ENCODE data around the gene NXF1. TPM values are rescaled to one million over a fixed set of nuclear protein-coding genes. Genes with fewer than 3 reads are reported as not detected.
"Not testable (repeated sequence)": the region's sequence is repeated elsewhere in the genome, so short reads cannot be mapped to it uniquely, and the experiment has no call there.

The NXF1 gene
- total RNA-seq, 5 donors from 2014 or later (not counting 1 experiment from before 2014, with no cell fraction given), result 160 to 321 (median 169) TPM

DNA sequence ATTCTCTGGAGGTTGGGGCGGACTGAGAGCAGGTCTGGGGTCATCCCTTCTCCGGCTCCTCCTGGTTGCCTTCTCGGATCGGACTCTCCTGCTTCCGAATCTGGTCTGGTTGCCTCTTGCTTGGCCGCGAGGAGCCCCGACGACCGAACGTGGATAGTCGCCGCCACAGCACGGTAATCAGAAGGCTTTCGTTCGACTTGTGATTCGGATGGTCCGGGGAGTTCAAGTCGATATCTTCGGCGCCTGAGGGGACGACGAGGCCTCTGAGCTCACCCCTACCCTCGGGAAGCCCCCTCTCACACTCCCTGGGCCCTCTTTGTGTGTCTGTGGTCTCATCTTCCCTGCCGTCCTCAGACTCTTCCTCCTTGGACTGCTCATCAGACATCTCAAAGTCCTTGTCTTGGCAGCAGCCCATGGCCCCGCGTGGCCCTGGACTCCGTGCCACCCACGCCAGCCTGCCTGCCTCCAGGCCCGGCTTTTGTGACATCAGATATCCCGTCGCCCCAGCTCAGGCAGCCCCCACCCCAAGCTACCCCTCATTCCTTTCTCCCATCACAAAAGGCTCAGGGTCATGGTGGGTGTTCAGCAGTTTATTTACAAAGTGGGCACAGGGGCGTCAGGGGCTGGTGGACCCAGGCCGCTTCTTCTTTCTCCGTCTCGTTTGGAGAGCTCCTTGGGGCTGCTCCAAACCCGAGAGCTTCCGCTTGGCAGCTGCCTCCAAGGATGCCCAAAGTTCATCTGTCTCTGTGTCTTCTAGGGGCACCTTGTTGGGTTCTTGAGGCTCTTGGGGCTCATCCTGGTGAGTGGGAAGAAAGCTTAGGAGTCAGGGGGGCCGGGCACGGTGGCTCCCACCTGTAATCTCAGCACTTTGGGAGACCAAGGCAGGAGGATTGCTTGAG is 27.3 kb upstream of the NXF1 start, which contains the start of gene TEX54:
TEX54 (minus strand) TSS at position 506 of the 899 bp plus-strand sequence.
- peaks cover 45 to 50% (median 46%) of the 10 kb centered on the region in 3 donors for H3K4me1 Mint-ChIP-seq

DNA sequence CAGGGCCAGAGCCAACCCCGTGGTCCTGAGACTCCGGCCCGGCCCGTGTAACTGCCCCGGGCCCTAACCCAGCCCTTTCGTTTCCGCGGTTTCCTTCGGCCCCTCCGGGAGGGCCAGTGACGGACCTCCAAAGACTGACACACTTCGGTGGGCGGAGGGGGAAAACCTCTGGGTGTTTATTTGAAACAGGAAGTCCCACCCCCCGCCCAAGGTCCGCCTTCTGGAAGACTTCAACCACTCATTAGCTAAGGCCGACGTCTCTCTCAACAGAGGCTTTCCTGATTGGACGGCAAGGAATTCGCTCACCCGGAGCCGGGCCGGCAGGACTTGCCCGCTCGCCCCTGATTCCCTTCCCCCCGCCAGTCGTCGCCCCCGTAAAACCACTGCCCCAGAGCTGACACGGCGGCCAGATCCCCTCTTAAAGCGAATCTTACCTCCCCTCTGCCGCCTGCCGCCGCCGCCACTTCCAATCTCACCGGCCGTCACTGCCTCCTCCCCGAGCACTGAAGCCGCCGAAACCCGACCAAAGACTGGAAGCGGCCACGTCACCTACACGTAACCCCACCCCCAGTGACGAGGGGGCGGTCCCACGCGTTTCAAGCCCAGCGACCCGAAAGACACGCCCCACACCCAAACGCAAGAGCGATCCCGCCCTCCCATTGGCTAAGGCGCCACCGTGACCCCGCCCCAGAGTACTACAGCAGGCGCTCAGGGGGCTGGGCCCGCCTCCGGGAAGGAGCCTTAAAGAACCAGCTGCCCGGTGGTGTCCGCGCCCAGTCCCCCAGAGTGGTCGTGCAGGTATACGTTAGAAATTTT is 26.5 kb upstream of the NXF1 start, which contains the start of gene STX5:
STX5 (minus strand) TSS at position 532 of the 816 bp plus-strand sequence. CDS start 808 bp downstream, outside the sequence.
- DNase-seq (peak; percentile 97 to 100 (median 100)), ATAC-seq (replicated peaks in 1 of 4) (peak; percentile 89 to 97 (median 94))
- Histone ChIP-seq H3K27me3 (replicated peaks in 1 of 2; ENCODE audit: control insufficient read depth in 2 of 2, extremely low read depth in 1 of 2, insufficient read depth in 2 of 2, low read length in 1 of 2) (no peaks in the 10 kb centered on the region), H3K4me1 (ENCODE audit: control insufficient read depth in 1 of 2, extremely low read depth in 1 of 2, insufficient read depth in 2 of 2, low read length in 2 of 2) (peaks cover 13 to 42% of the 10 kb centered on the region in 2 experiments), H3K9me3 (no peaks in the 10 kb centered on the region), H3K4me3 (ENCODE audit: control insufficient read depth in 1 of 2, extremely low read depth in 1 of 2, low read length in 1 of 2) (peak within 1 kb of the TSS; percentile 96 to 97), H3K27ac (ENCODE audit: low read length) (peak within 1 kb of the TSS; percentile 95), H3K36me3 (ENCODE audit: control insufficient read depth in 2 of 2, extremely low read depth in 1 of 2, insufficient read depth in 1 of 2, low read length in 1 of 2) (peaks cover 7 to 51% of the 10 kb centered on the region in 2 donors)
- peak within 1 kb of the TSS; percentile 94 to 99 (median 97) for H3K4me3 Mint-ChIP-seq
- no peaks in the 10 kb centered on the region for H3K27me3 Mint-ChIP-seq
- ChIA-PET POLR2A (interaction anchor here (0.6 to 2.1 kb wide), 16 partner anchors 9 to 1054 kb away, joined by 3 to 19 read pairs (median 6); partner anchors contain the start of genes HNRNPUL2 (in 1 of the 2), SLC3A2 (in 1 of the 2), TMEM179B (in 1 of the 2) and ZBTB3 (in 1 of the 2)), CTCF (interaction anchor here in 1 of 2 donors (0.6 to 1.4 kb wide), 6 partner anchors 25 to 105 kb away, joined by 3 to 6 read pairs (median 4); partner anchors contain the start of genes HNRNPUL2, SLC3A2 and ZBTB3)
- 0% methylated on average over 55 of the region's 65 CpGs for WGBS (ENCODE audit: insufficient coverage)
- no peaks in the 10 kb centered on the region for H3K9me3 Mint-ChIP-seq
- peaks cover 41 to 52% (median 48%) of the 10 kb centered on the region in 3 donors for H3K4me1 Mint-ChIP-seq
- H3K36me3 Mint-ChIP-seq, result peaks cover 33% of the 10 kb centered on the region
- H3K27ac Mint-ChIP-seq, result peak within 1 kb of the TSS; percentile 98 to 99

More for the DNA sequence above, 27.3 kb upstream of the NXF1 start, which contains the start of gene TEX54:
- peak within 1 kb of the TSS; percentile 98 to 99 for H3K27ac Mint-ChIP-seq
- peak within 1 kb of the TSS; percentile 94 to 99 (median 97) for H3K4me3 Mint-ChIP-seq
- ChIA-PET POLR2A (interaction anchor here (0.5 to 2.1 kb wide), 13 partner anchors 8 to 1053 kb away, joined by 3 to 19 read pairs (median 6); no protein-coding TSS in a partner anchor), CTCF (interaction anchor here (0.6 to 1.4 kb wide), 3 partner anchors 33 to 105 kb away, joined by 3 to 6 read pairs (median 5); partner anchors contain the start of genes HNRNPUL2 (in 1 of the 2) and SLC3A2 (in 1 of the 2))
- no peaks in the 10 kb centered on the region for H3K9me3 Mint-ChIP-seq
- Histone ChIP-seq H3K27me3 (replicated peaks in 1 of 2; ENCODE audit: control insufficient read depth in 2 of 2, extremely low read depth in 1 of 2, insufficient read depth in 2 of 2, low read length in 1 of 2) (no peaks in the 10 kb centered on the region), H3K9me3 (no peaks in the 10 kb centered on the region), H3K4me1 (ENCODE audit: control insufficient read depth in 1 of 2, extremely low read depth in 1 of 2, insufficient read depth in 2 of 2, low read length in 2 of 2) (peaks cover 13 to 44% of the 10 kb centered on the region in 2 experiments), H3K27ac (ENCODE audit: low read length) (peak within 1 kb of the TSS; percentile 95), H3K4me3 (ENCODE audit: control insufficient read depth in 1 of 2, extremely low read depth in 1 of 2, low read length in 1 of 2) (peak within 1 kb of the TSS; percentile 96 to 97), H3K36me3 (ENCODE audit: control insufficient read depth in 2 of 2, extremely low read depth in 1 of 2, insufficient read depth in 1 of 2, low read length in 1 of 2) (peaks cover 7 to 48% of the 10 kb centered on the region in 2 donors)
- H3K27me3 Mint-ChIP-seq, result no peaks in the 10 kb centered on the region
- peaks cover 28% of the 10 kb centered on the region for H3K36me3 Mint-ChIP-seq
- DNase-seq (peak in 1 of 35 experiments; percentile 4), ATAC-seq (replicated peaks in 1 of 4) (peak in 2 of 4 experiments; percentile 1 to 2)
- 9% methylated on average over 29 of the region's 40 CpGs for WGBS (ENCODE audit: insufficient coverage)

DNA sequence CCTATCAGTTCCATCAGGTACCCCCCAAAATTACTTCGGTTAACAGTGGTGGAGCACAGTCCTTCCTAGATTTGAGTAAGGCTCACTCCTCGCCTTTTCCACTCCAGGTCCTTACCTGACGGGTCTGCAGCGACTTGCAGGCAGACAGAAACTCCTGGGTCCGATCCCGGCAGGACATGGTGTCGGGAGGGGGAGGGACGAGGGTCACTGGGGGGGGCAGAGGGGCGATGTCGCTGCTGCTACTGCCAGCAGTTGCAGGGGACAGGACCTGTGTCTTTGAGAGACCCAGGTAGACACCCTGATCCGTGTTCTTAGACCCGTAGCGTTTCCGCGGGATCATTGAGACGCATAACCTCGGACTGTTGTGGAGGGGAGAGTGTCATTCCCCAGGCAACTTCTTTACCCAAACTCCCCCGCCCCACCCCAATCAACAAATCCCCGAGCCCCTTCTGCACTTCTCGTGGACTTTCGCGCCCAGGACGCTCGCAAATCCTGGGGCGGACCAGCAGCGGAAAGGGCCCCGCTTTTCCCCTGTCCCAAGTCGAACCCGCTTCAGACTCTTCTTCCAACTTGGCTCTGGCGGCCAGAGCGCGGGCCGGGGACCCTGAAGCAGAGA is 25.8 kb upstream of the NXF1 start:
- ATAC-seq (replicated peaks in 1 of 4) (no peak), DNase-seq (peak in 2 of 35 experiments; percentile 4)
- peaks cover 28% of the 10 kb centered on the region for H3K36me3 Mint-ChIP-seq
- Histone ChIP-seq H3K27ac (ENCODE audit: low read length) (peak overlapping the region; percentile 95), H3K9me3 (no peaks in the 10 kb centered on the region), H3K27me3 (replicated peaks in 1 of 2; ENCODE audit: control insufficient read depth in 2 of 2, extremely low read depth in 1 of 2, insufficient read depth in 2 of 2, low read length in 1 of 2) (no peaks in the 10 kb centered on the region), H3K4me1 (ENCODE audit: control insufficient read depth in 1 of 2, extremely low read depth in 1 of 2, insufficient read depth in 2 of 2, low read length in 2 of 2) (peaks cover 13 to 42% of the 10 kb centered on the region in 2 experiments), H3K36me3 (ENCODE audit: control insufficient read depth in 2 of 2, extremely low read depth in 1 of 2, insufficient read depth in 1 of 2, low read length in 1 of 2) (peaks cover 7 to 50% of the 10 kb centered on the region in 2 donors), H3K4me3 (ENCODE audit: control insufficient read depth in 1 of 2, extremely low read depth in 1 of 2, low read length in 1 of 2) (peak overlapping the region; percentile 96 to 97)
- no peaks in the 10 kb centered on the region for H3K9me3 Mint-ChIP-seq
- H3K27ac Mint-ChIP-seq, result peak overlapping the region; percentile 98 to 99
- WGBS (ENCODE audit: insufficient coverage), result 4% methylated on average over 24 of the region's 33 CpGs
- ChIA-PET POLR2A (interaction anchor here (0.6 to 2.1 kb wide), 14 partner anchors 10 to 104 kb away, joined by 3 to 19 read pairs (median 6); partner anchors contain the start of genes HNRNPUL2 (in 1 of the 2), SLC3A2 (in 1 of the 2), TMEM179B (in 1 of the 2) and ZBTB3 (in 1 of the 2)), CTCF (interaction anchor here in 1 of 2 donors (0.8 to 1.0 kb wide), 3 partner anchors 25 to 445 kb away, joined by 3 to 5 read pairs (median 4); no protein-coding TSS in a partner anchor)
- peaks cover 41 to 48% (median 44%) of the 10 kb centered on the region in 3 donors for H3K4me1 Mint-ChIP-seq
- H3K4me3 Mint-ChIP-seq, result peak overlapping the region; percentile 94 to 99 (median 97)
- no peaks in the 10 kb centered on the region for H3K27me3 Mint-ChIP-seq

DNA sequence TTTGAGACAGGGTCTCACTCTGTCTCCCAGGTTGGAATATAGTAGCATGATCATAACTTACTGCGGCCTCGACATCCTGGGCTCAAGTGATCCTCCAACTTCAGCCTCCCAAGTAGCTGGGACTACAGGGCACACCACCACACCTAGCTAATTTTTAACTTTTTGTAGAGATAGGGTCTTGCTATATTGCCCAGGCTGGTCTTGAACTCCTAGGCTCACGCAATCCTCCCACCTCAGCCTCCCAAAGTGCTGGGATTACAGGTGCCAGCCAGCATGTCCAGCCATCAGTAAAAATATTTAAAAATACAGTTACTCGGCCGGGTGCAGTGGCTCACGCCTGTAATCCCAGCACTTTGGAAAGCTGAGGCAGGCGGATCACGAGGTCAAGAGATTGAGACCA is 22.9 kb upstream of the NXF1 start:
- DNase-seq; H3K9me3 ChIP-seq; H3K4me3 Mint-ChIP-seq; H3K27ac ChIP-seq (ENCODE audit: low read length); H3K4me3 ChIP-seq (ENCODE audit: control insufficient read depth in 1 of 2, extremely low read depth in 1 of 2, low read length in 1 of 2); H3K27me3 Mint-ChIP-seq; ATAC-seq (replicated peaks in 1 of 4); H3K27ac Mint-ChIP-seq; H3K9me3 Mint-ChIP-seq; H3K27me3 ChIP-seq (replicated peaks in 1 of 2; ENCODE audit: control insufficient read depth in 2 of 2, extremely low read depth in 1 of 2, insufficient read depth in 2 of 2, low read length in 1 of 2): not testable (repeated sequence)
- WGBS (ENCODE audit: insufficient coverage), result 92% methylated on average over 4 of the region's 8 CpGs
- CTCF ChIA-PET, result interaction anchor here in 1 of 2 donors (0.6 kb wide), 1 partner anchor 53 kb away, joined by 8 read pairs; no protein-coding TSS in a partner anchor
- Mint-ChIP-seq H3K36me3 (peaks cover 29% of the 10 kb centered on the region), H3K4me1 (peaks cover 26 to 47% (median 38%) of the 10 kb centered on the region in 3 donors)
- POLR2A ChIA-PET, result interaction anchor here (0.6 to 2.5 kb wide), 6 partner anchors 12 to 732 kb away, joined by 3 to 6 read pairs (median 3); no protein-coding TSS in a partner anchor
- Histone ChIP-seq H3K36me3 (ENCODE audit: control insufficient read depth in 2 of 2, extremely low read depth in 1 of 2, insufficient read depth in 1 of 2, low read length in 1 of 2) (peaks cover 11 to 52% of the 10 kb centered on the region in 2 donors), H3K4me1 (ENCODE audit: control insufficient read depth in 1 of 2, extremely low read depth in 1 of 2, insufficient read depth in 2 of 2, low read length in 2 of 2) (peaks cover 13 to 39% of the 10 kb centered on the region in 2 experiments)

DNA sequence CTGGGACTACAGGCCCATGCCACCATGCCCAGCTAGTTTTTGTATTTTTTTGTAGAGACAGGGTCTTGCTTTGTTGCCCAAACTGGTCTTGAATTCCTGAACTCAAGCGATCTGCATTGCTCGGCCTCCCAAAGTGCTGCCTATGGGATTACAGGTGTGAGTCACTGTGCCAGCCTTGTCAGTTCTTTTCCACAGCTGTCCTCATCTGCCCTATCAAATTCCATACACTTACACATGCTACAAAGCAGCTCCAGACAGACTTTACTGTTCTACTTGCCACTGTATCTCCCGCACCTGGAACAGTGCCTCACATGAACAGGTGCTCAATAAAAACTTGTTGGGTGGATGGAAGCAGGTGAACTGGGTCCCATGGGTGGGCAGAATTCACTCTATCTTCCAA is 18.4 kb upstream of the NXF1 start:
- Histone ChIP-seq H3K4me1 (ENCODE audit: control insufficient read depth in 1 of 2, extremely low read depth in 1 of 2, insufficient read depth in 2 of 2, low read length in 2 of 2) (peaks cover 0 to 5% of the 10 kb centered on the region in 2 experiments), H3K4me3 (ENCODE audit: control insufficient read depth in 1 of 2, extremely low read depth in 1 of 2, low read length in 1 of 2) (no peak overlapping the region), H3K27me3 (replicated peaks in 1 of 2; ENCODE audit: control insufficient read depth in 2 of 2, extremely low read depth in 1 of 2, insufficient read depth in 2 of 2, low read length in 1 of 2) (no peaks in the 10 kb centered on the region), H3K9me3 (no peaks in the 10 kb centered on the region), H3K36me3 (ENCODE audit: control insufficient read depth in 2 of 2, extremely low read depth in 1 of 2, insufficient read depth in 1 of 2, low read length in 1 of 2) (peaks cover 26 to 83% of the 10 kb centered on the region in 2 donors), H3K27ac (ENCODE audit: low read length) (no peak overlapping the region)
- H3K36me3 Mint-ChIP-seq, result peaks cover 45% of the 10 kb centered on the region
- 92% methylated on average over 2 of the region's 3 CpGs for WGBS (ENCODE audit: insufficient coverage)
- POLR2A ChIA-PET, result interaction anchor here (0.9 to 1.3 kb wide), 3 partner anchors 11 to 18 kb away, joined by 3 to 4 read pairs (median 3); no protein-coding TSS in a partner anchor
- no peaks in the 10 kb centered on the region for H3K9me3 Mint-ChIP-seq
- DNase-seq, result no peak
- H3K4me3 Mint-ChIP-seq, result no peak overlapping the region
- no peaks in the 10 kb centered on the region for H3K27me3 Mint-ChIP-seq
- H3K27ac Mint-ChIP-seq, result no peak overlapping the region
- ATAC-seq (replicated peaks in 1 of 4), result no peak
- CTCF ChIA-PET, result no interaction called here
- peaks cover 0 to 22% (median 13%) of the 10 kb centered on the region in 3 donors for H3K4me1 Mint-ChIP-seq
